Liver (tissue), 9 donors: ENCODE results near the gene SHISAL1. TPM values are rescaled to one million over a fixed set of nuclear protein-coding genes. Genes with fewer than 3 reads are reported as not detected.

Source experiments
- DNase-seq: peaks from one replicate; pipeline ENCODE4 v3.0.0-alpha.2; 2017; ENCODE audit warnings: low spot score
- H3K27ac ChIP-seq, 2 donors: one replicate each; pipeline ENCODE4 v1.7.0; 2013; ENCODE audit warnings: inconsistent platforms in 2 of 2, low read length in 2 of 2, control low read depth in 1 of 2, low read depth in 1 of 2, mild to moderate bottlenecking in 1 of 2
- H3K27me3 ChIP-seq, 4 donors: one replicate each; pipeline versions ENCODE4 v1.6.1 to v1.7.0; 2013; ENCODE audit warnings: low read length in 3 of 4, inconsistent platforms in 1 of 4, mild to moderate bottlenecking in 1 of 4, moderate library complexity in 1 of 4; ENCODE audit not compliant: control insufficient read depth in 4 of 4, insufficient read depth in 4 of 4
- H3K36me3 ChIP-seq, 4 donors: one replicate each; pipeline versions ENCODE4 v1.6.1 to v1.7.0; 2013; ENCODE audit warnings: low read length in 3 of 4, mild to moderate bottlenecking in 3 of 4, low read depth in 1 of 4, moderate library complexity in 1 of 4; ENCODE audit not compliant: control insufficient read depth in 4 of 4, insufficient read depth in 3 of 4
- H3K4me1 ChIP-seq, 4 donors: one replicate each; pipeline versions ENCODE4 v1.6.1 to v1.7.0; 2013; ENCODE audit warnings: low read length in 3 of 4, mild to moderate bottlenecking in 3 of 4, moderate library complexity in 1 of 4; ENCODE audit not compliant: control insufficient read depth in 4 of 4, insufficient read depth in 4 of 4
- H3K4me3 ChIP-seq, 3 donors: one replicate each; pipeline versions ENCODE4 v1.6.1 to v1.7.0; 2013; ENCODE audit warnings: low read length in 3 of 3, control low read depth in 1 of 3, low read depth in 1 of 3, mild to moderate bottlenecking in 1 of 3
- H3K9ac ChIP-seq, 2 donors: one replicate each; pipeline ENCODE4 v1.7.0; 2013; ENCODE audit warnings: low read length in 2 of 2, mild to moderate bottlenecking in 2 of 2, moderate library complexity in 2 of 2, control low read depth in 1 of 2, low read depth in 1 of 2
- H3K9me3 ChIP-seq, 4 donors: one replicate each; pipeline versions ENCODE4 v1.6.1 to v1.7.0; 2013; ENCODE audit warnings: low read length in 3 of 4; ENCODE audit not compliant: control insufficient read depth in 4 of 4
- ATF3 ChIP-seq: IDR thresholded peaks from 2 replicates; pipeline ENCODE4 v1.6.1; 2016; ENCODE audit warnings: antibody characterized with exemption
- CTCF ChIP-seq: fragments of 150-350 bp; IDR thresholded peaks from 2 replicates; pipeline ENCODE4 v1.5.1; 2017; ENCODE audit warnings: improper control_type of control experiment, low read depth, low read length; ENCODE audit not compliant: missing input control
- EGR1 ChIP-seq, 2 donors: IDR thresholded peaks; 2 replicates each; pipeline ENCODE4 v1.6.1; 2016 to 2018; ENCODE audit warnings: antibody characterized with exemption in 2 of 2, low read depth in 2 of 2
- FOXA1 ChIP-seq: IDR thresholded peaks from 2 replicates; pipeline ENCODE4 v1.6.1; 2016; ENCODE audit warnings: antibody characterized with exemption
- GABPA ChIP-seq, 2 donors: IDR thresholded peaks in 1 of 2; conservative IDR thresholded peaks in 1 of 2; 2 replicates each; pipeline ENCODE4 v1.6.1; 2016; ENCODE audit warnings: antibody characterized with exemption in 2 of 2, mild to moderate bottlenecking in 1 of 2, moderate library complexity in 1 of 2
- HNF4A ChIP-seq, 2 donors: conservative IDR thresholded peaks; 2 replicates each; pipeline ENCODE4 v1.6.1; 2016; ENCODE audit warnings: antibody characterized with exemption in 2 of 2, mild to moderate bottlenecking in 2 of 2
- HNF4G ChIP-seq: IDR thresholded peaks from 2 replicates; pipeline ENCODE4 v1.6.1; 2016; ENCODE audit warnings: antibody characterized with exemption
- JUND ChIP-seq, 2 donors: IDR thresholded peaks; 2 replicates each; pipeline ENCODE4 v1.6.1; 2016; ENCODE audit warnings: antibody characterized with exemption in 2 of 2
- NR2F2 ChIP-seq: IDR thresholded peaks from 2 replicates; pipeline ENCODE4 v1.6.1; 2016; ENCODE audit warnings: antibody characterized with exemption
- RAD21 ChIP-seq, 2 donors: IDR thresholded peaks; 2 replicates each; pipeline ENCODE4 v1.6.1; 2016; ENCODE audit warnings: antibody characterized with exemption in 2 of 2, mild to moderate bottlenecking in 2 of 2
- SP1 ChIP-seq: IDR thresholded peaks from 2 replicates; pipeline ENCODE4 v1.6.1; 2018; ENCODE audit warnings: antibody characterized with exemption, mild to moderate bottlenecking
- TAF1 ChIP-seq: conservative IDR thresholded peaks from 2 replicates; pipeline ENCODE4 v1.6.1; 2016; ENCODE audit warnings: antibody characterized with exemption, mild to moderate bottlenecking
- YY1 ChIP-seq: IDR thresholded peaks from 2 replicates; pipeline ENCODE4 v1.6.1; 2016; ENCODE audit warnings: antibody characterized with exemption, mild to moderate bottlenecking
- ZBTB33 ChIP-seq: IDR thresholded peaks from 2 replicates; pipeline ENCODE4 v1.6.1; 2016; ENCODE audit warnings: antibody characterized with exemption
- WGBS: extraction: QIAGEN DNeasy Blood & Tissue Kit; methylation state at CpG from one replicate; pipeline ENCODE4 v1.1.7; 2013; 5-methylcytosine and 5-hydroxymethylcytosine counted together
- polyA plus RNA-seq, 2 donors: library from polyadenylated mRNA; stranded (reverse) in 1 of 2; unstranded in 1 of 2; fragments of 200-250 nt in 1 of 2; fragments of >200 nt in 1 of 2; fragmentation: Nextera tagmentation in 1 of 2; extraction: Ambion mirVana in 1 of 2; gene quantifications; one replicate each; pipeline versions ENCODE4 v1.2.1 to v1.2.3, GENCODE V29; 2013 to 2015
- total RNA-seq, 2 donors: library from RNA; depleted of rRNA; stranded (reverse); fragments of >200 nt; gene quantifications; one replicate each; pipeline ENCODE4 v1.2.3, GENCODE V29; 2014
- TF ChIP-seq, protein P1 (sequence below): IDR thresholded peaks from 2 replicates; pipeline ENCODE4 v1.6.1; 2016; ENCODE audit warnings: antibody characterized with exemption, mild to moderate bottlenecking
- donor health status: healthy.
- donor health status: healthy.
- donor health status: healthy.
- donor health status: healthy.
- donor health status: healthy.

SHISAL1 gene
- total and polyA plus RNA-seq, 4 donors, result 0.07 to 0.17 (median 0.13) TPM

DNA sequence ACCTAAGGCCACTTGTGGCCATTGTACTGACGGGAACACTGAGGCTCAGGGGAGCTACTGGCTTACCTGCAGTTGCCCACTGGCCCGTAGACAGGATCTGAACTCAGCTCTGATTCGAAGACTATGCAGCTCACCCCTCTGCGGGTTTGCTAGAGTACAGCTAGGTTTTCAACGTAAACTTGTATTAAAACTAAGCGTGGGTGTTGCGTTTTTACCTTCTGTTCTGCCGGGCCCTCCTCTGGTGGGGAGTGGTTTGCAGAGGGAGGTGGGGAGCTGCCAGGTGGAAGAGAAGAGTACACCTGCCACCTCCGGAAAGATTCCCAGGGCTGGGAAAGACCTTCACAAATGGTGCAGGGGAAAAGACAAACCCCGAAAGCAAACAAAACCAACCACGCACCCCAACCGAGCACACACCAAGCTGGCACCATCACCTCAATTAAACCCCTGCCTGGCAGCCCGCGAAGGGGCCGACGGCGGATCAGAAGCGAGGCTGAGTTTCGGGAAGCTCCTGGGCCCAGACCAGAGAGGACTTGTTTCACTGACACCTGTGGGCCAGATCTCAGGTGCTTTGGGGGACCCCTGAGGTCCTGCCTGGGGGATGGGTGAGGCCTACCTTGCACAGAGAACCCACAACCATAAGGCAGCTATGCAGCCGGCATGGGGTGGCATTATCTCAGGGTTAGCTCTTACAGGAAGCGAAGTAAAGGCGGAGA, 37.7 kb downstream of the SHISAL1 start:
- no peak for DNase-seq

GRCh38 chr22:44273175-44273574, 39.6 kb downstream of the SHISAL1 start:
- 39% methylated on average over 5 of the region's 5 CpGs for WGBS
- Histone ChIP-seq H3K27me3 (no peaks in the 10 kb centered on the region), H3K4me3 (no peak overlapping the region), H3K27ac (no peak overlapping the region), H3K4me1 (no peaks in the 10 kb centered on the region), H3K9me3 (no peaks in the 10 kb centered on the region), H3K9ac (no peak overlapping the region), H3K36me3 (no peaks in the 10 kb centered on the region)
- no peak for DNase-seq
- TF ChIP-seq ZBTB33 (no peak), NR2F2 (no peak), TAF1 (no peak), YY1 (no peak), JUND (IDR thresholded peaks at IDR 0.05) (no peak), HNF4G (no peak), GABPA (IDR thresholded peaks at IDR 0.05 in 1 of 2, conservative IDR thresholded peaks at IDR 0.05 in 1 of 2) (no peak)
- TF ChIP-seq, protein P1, sequence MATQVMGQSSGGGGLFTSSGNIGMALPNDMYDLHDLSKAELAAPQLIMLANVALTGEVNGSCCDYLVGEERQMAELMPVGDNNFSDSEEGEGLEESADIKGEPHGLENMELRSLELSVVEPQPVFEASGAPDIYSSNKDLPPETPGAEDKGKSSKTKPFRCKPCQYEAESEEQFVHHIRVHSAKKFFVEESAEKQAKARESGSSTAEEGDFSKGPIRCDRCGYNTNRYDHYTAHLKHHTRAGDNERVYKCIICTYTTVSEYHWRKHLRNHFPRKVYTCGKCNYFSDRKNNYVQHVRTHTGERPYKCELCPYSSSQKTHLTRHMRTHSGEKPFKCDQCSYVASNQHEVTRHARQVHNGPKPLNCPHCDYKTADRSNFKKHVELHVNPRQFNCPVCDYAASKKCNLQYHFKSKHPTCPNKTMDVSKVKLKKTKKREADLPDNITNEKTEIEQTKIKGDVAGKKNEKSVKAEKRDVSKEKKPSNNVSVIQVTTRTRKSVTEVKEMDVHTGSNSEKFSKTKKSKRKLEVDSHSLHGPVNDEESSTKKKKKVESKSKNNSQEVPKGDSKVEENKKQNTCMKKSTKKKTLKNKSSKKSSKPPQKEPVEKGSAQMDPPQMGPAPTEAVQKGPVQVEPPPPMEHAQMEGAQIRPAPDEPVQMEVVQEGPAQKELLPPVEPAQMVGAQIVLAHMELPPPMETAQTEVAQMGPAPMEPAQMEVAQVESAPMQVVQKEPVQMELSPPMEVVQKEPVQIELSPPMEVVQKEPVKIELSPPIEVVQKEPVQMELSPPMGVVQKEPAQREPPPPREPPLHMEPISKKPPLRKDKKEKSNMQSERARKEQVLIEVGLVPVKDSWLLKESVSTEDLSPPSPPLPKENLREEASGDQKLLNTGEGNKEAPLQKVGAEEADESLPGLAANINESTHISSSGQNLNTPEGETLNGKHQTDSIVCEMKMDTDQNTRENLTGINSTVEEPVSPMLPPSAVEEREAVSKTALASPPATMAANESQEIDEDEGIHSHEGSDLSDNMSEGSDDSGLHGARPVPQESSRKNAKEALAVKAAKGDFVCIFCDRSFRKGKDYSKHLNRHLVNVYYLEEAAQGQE, result no peak

More for the DNA sequence above, 37.7 kb downstream of the SHISAL1 start:
- Histone ChIP-seq H3K9me3 (no peaks in the 10 kb centered on the region), H3K4me1 (no peaks in the 10 kb centered on the region), H3K27me3 (no peaks in the 10 kb centered on the region), H3K9ac (no peak overlapping the region), H3K27ac (no peak overlapping the region), H3K4me3 (no peak overlapping the region), H3K36me3 (no peaks in the 10 kb centered on the region)
- TF ChIP-seq HNF4A (conservative IDR thresholded peaks at IDR 0.05) (no peak), JUND (IDR thresholded peaks at IDR 0.05) (no peak), ATF3 (no peak), SP1 (no peak), RAD21 (IDR thresholded peaks at IDR 0.05) (no peak), HNF4G (no peak), GABPA (IDR thresholded peaks at IDR 0.05 in 1 of 2, conservative IDR thresholded peaks at IDR 0.05 in 1 of 2) (no peak), CTCF (no peak), EGR1 (IDR thresholded peaks at IDR 0.05; ENCODE audit: low read depth in 2 of 2) (no peak), TAF1 (no peak), FOXA1 (no peak), NR2F2 (no peak)
- 92% methylated on average over 22 of the region's 22 CpGs for WGBS
